Fibroblast of lung (primary cell): ENCODE results near the gene THAP4. TPM values are rescaled to one million over a fixed set of nuclear protein-coding genes. Genes with fewer than 3 reads are reported as not detected.

Source experiments
- DNase-seq, 2 donors: peaks; one replicate each; pipeline versions ENCODE4 v3.0.0 to v3.0.0-alpha.2; 2010; ENCODE audit warnings: low read depth in 2 of 2
- H2AFZ ChIP-seq: 2 replicates; pipeline ENCODE4 v1.5.1; 2012; ENCODE audit warnings: low read length, control low read depth, inconsistent platforms
- H3K27ac ChIP-seq: 2 replicates; pipeline ENCODE4 v1.5.1; 2011; ENCODE audit warnings: low read length, control low read depth; ENCODE audit not compliant: insufficient read depth
- H3K27me3 ChIP-seq: 2 replicates; pipeline ENCODE4 v1.5.1; 2011; ENCODE audit warnings: mild to moderate bottlenecking, low read length; ENCODE audit not compliant: control insufficient read depth, insufficient read depth
- H3K36me3 ChIP-seq: 2 replicates; pipeline ENCODE4 v1.5.1; 2011; ENCODE audit warnings: low read length; ENCODE audit not compliant: control insufficient read depth, insufficient read depth
- H3K4me1 ChIP-seq: 2 replicates; pipeline ENCODE4 v1.5.1; 2011; ENCODE audit warnings: low read length; ENCODE audit not compliant: control insufficient read depth, insufficient read depth; ENCODE audit errors: extremely low read depth
- H3K4me2 ChIP-seq: 2 replicates; pipeline ENCODE4 v1.5.1; 2011; ENCODE audit warnings: low read length, control low read depth; ENCODE audit not compliant: insufficient read depth; ENCODE audit errors: extremely low read depth
- H3K4me3 ChIP-seq, 4 experiments: fragments of 200-600 bp in 1 of 4; sonication (generic) in 1 of 4; replicated peaks in 1 of 4; 2 replicates each; pipeline ENCODE4 v1.5.1; 2011 to 2016; ENCODE audit warnings: low read length in 4 of 4, low read depth in 3 of 4, mild to moderate bottlenecking in 3 of 4, control low read depth in 2 of 4, inconsistent platforms in 1 of 4, mixed read lengths in 1 of 4; ENCODE audit not compliant: insufficient read depth in 1 of 4; ENCODE audit errors: control extremely low read depth in 1 of 4
- H3K79me2 ChIP-seq: 2 replicates; pipeline ENCODE4 v1.5.1; 2012; ENCODE audit warnings: mild to moderate bottlenecking, low read length, inconsistent platforms; ENCODE audit not compliant: control insufficient read depth, insufficient read depth
- H3K9ac ChIP-seq: 2 replicates; pipeline ENCODE4 v1.5.1; 2011; ENCODE audit warnings: mild to moderate bottlenecking, low read length, control low read depth; ENCODE audit not compliant: insufficient read depth
- H3K9me3 ChIP-seq: 2 replicates; pipeline ENCODE4 v1.5.1; 2012; ENCODE audit warnings: low read depth, low read length; ENCODE audit not compliant: control insufficient read depth, insufficient read depth
- H4K20me1 ChIP-seq: 2 replicates; pipeline ENCODE4 v1.5.1; 2011; ENCODE audit warnings: low read length; ENCODE audit not compliant: control insufficient read depth, insufficient read depth; ENCODE audit errors: extremely low read depth
- CTCF ChIP-seq, 2 donors: IDR thresholded peaks in 1 of 2; conservative IDR thresholded peaks in 1 of 2; 1 replicate in 1 of 2; 2 replicates in 1 of 2; pipeline ENCODE4 v1.5.1; 2011 to 2012; ENCODE audit warnings: low read length in 2 of 2, control low read depth in 1 of 2, inconsistent platforms in 1 of 2, low read depth in 1 of 2, mild to moderate bottlenecking in 1 of 2
- EZH2 ChIP-seq: IDR thresholded peaks from 2 replicates; pipeline ENCODE4 v1.5.1; 2012; ENCODE audit warnings: low read length, control low read depth, mild to moderate bottlenecking; ENCODE audit errors: missing control alignments
- polyA plus RNA-seq, 2 donors: library from polyadenylated mRNA; depleted of rRNA in 1 of 2; stranded (reverse) in 1 of 2; unstranded in 1 of 2; fragments of >200 nt; gene quantifications; 2 replicates each; pipeline ENCODE4 v1.2.1, GENCODE V29; 2011 to 2012; ENCODE audit warnings: missing spikeins in 1 of 2
- total RNA-seq: library from RNA; depleted of rRNA; stranded (reverse); fragments of >200 nt; gene quantifications from 2 replicates; pipeline ENCODE4 v1.2.1, GENCODE V29; 2014

Gene THAP4
- total and polyA plus RNA-seq, 2 donors (not counting 1 experiment from before 2014, with no cell fraction given): 19.3 to 47.7 TPM

- no peaks in the 10 kb centered on the region for H3K9me3 ChIP-seq
- no peaks in the 10 kb centered on the region for H4K20me1 ChIP-seq
- H3K9ac ChIP-seq: no peak overlapping the region
- TF ChIP-seq EZH2 (no peak), CTCF (conservative IDR thresholded peaks at IDR 0.05 in 1 of 2, IDR thresholded peaks at IDR 0.05 in 1 of 2; ENCODE audit: low read depth in 1 of 2, low read length in 2 of 2) (no peak)
- no peaks in the 10 kb centered on the region for H3K4me1 ChIP-seq
- no peaks in the 10 kb centered on the region for H3K27me3 ChIP-seq
- H2AFZ ChIP-seq: no peak overlapping the region
- peaks cover 10% of the 10 kb centered on the region for H3K36me3 ChIP-seq
- H3K27ac ChIP-seq: no peak overlapping the region
- peak; percentile 51 to 57 for DNase-seq
- no peaks in the 10 kb centered on the region for H3K79me2 ChIP-seq
- H3K4me2 ChIP-seq: no peak overlapping the region
- H3K4me3 ChIP-seq: no peak overlapping the region
Measured at GRCh38 chr2:241577413-241578122, 59.4 kb downstream of the THAP4 start.

GRCh38 chr2:241576293-241576654 lies 60.7 kb downstream of the THAP4 start:
- Histone ChIP-seq H3K79me2 (no peaks in the 10 kb centered on the region), H3K36me3 (peaks cover 11% of the 10 kb centered on the region), H2AFZ (no peak overlapping the region), H3K4me2 (no peak overlapping the region), H4K20me1 (no peaks in the 10 kb centered on the region), H3K4me1 (no peaks in the 10 kb centered on the region), H3K27ac (no peak overlapping the region), H3K4me3 (no peak overlapping the region), H3K9ac (no peak overlapping the region), H3K9me3 (no peaks in the 10 kb centered on the region), H3K27me3 (no peaks in the 10 kb centered on the region)
- TF ChIP-seq EZH2 (no peak), CTCF (conservative IDR thresholded peaks at IDR 0.05 in 1 of 2, IDR thresholded peaks at IDR 0.05 in 1 of 2; ENCODE audit: low read depth in 1 of 2, low read length in 2 of 2) (no peak)
- no peak for DNase-seq

- no peak overlapping the region for H3K4me2 ChIP-seq
- no peaks in the 10 kb centered on the region for H4K20me1 ChIP-seq
- H3K4me1 ChIP-seq: no peaks in the 10 kb centered on the region
- H3K9me3 ChIP-seq: no peaks in the 10 kb centered on the region
- no peak overlapping the region for H3K9ac ChIP-seq
- H3K4me3 ChIP-seq: no peak overlapping the region
- peaks cover 11% of the 10 kb centered on the region for H3K36me3 ChIP-seq
- no peak overlapping the region for H2AFZ ChIP-seq
- H3K79me2 ChIP-seq: no peaks in the 10 kb centered on the region
- TF ChIP-seq EZH2 (no peak), CTCF (conservative IDR thresholded peaks at IDR 0.05 in 1 of 2, IDR thresholded peaks at IDR 0.05 in 1 of 2; ENCODE audit: low read depth in 1 of 2, low read length in 2 of 2) (no peak)
- no peaks in the 10 kb centered on the region for H3K27me3 ChIP-seq
- no peak for DNase-seq
- no peak overlapping the region for H3K27ac ChIP-seq
Measured at GRCh38 chr2:241575624-241576292, 61.2 kb downstream of the THAP4 start.
